Raji (cell line): ENCODE results near the gene CST7.

Source experiments
- POLR2A ChIP-seq: IDR thresholded peaks from 2 replicates; pipeline ENCODE4 v1.6.1; 2011; ENCODE audit warnings: low read depth, low read length, control low read depth; ENCODE audit not compliant: insufficient read depth

The CST7 gene

GRCh38 chr20:24943731-24944130 is 5.3 kb upstream of the CST7 start:
- no peak for TF ChIP-seq POLR2A

DNA sequence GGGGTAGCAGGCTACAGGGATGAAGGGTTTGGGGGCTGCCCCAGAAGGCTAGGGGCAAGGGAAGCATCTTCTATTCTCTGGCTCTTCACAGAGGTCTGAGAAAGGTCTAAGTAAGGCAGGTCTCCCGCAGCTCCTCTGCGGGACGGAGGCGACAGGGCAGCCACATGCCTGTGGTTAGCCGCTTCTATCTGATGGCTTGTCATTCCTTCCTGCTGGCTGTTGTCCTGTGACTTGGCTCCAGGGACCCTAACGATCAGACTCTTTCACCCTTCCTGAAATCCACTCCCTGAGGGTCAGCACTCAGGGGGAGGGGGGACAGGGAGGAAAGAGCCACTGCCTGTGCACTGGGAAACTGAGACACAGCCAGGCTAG is 673 bp downstream of the CST7 start:
- TF ChIP-seq POLR2A, result no peak

- TF ChIP-seq POLR2A, result no peak
These were observed 1.2 kb downstream of the CST7 start for GRCh38 chr20:24950128-24950835.

GRCh38 chr20:24950836-24951525 is 1.9 kb downstream of the CST7 start:
- no peak for TF ChIP-seq POLR2A

GRCh38 chr20:24951536-24952083 is 2.5 kb downstream of the CST7 start:
- TF ChIP-seq POLR2A, result no peak

DNA sequence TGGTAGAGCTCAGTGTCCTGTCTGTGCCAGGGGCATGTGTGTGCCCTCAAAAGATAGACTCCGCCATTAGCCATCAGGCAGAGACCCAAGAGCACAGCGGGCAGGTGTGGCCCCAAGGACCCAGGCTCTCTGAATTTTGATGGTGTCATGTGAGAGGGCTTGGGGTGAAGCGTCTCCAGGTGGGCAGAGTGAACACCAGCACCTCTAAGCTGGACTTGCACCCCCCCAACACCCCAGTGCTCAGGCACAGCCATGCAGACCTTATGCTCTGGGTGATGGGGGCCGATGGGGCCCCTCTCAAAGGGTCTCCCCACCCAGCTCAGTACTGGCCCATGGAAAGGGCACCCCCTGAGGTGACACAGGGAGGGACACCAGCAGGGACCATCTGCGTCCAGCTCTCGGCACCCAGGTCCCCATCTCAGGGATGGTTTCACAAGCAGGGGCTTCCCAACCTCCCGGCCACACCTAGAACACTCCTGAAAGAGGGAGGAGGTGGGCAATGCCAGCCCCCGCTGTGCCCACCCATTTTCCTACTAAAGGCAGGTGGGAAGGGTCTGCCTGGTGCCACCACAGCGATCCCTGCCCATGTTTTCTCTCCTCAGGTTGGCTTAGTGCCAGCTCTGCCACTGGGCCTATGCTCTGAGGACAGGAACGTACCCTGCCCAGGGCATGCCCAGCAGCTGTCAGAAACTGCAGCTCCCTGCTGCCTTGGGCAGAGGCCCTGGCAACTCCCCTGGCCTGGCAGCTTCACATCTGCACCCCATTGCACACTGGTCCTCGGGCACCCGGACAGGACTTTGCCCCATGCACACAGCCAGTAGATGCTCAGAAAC is 3.5 kb downstream of the CST7 start:
- TF ChIP-seq POLR2A, result no peak

DNA sequence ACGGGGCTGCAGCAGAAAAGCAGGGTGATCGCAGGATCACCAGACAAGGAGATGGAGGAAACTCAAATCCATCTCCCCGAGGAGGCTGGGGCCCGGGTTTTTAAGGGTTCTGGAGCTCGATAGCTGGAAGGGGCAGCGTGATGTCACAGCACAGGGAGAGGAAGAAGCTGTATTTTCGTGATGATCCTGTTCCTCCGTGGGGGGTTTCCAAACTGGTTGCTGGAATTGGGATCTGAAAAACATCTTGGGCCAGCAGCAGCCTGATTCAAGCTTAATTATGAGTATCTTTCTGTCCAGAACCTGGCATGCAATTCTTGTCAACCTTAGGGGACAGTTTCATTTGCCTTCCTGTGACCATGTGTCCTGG is 4.1 kb downstream of the CST7 start:
- no peak for TF ChIP-seq POLR2A

GRCh38 chr20:24953621-24954133 is 4.6 kb downstream of the CST7 start:
- TF ChIP-seq POLR2A, result no peak

- no peak for TF ChIP-seq POLR2A
These were observed 5.1 kb downstream of the CST7 start for GRCh38 chr20:24954151-24954550.

DNA sequence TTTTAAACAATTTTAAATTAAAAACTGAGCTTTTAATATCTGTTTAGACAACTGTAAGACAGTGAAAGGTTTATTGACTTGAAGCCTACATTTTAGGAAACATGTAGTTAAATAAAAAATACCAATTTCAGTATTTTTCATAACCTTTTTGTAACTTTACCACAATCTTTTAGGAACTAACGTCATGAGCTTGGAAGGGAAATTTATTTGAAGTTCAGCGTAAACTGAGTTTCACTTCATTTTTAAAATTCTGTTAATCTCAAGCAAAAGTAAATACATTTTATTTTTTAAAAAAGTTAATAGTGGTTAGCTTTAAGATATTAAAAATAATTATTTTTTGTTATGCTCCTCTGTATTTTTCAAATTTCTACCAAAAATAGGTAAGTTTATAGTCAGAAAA is 5.5 kb downstream of the CST7 start:
- no peak for TF ChIP-seq POLR2A

- no peak for TF ChIP-seq POLR2A
These were observed 6.0 kb downstream of the CST7 start for GRCh38 chr20:24955045-24955444.

DNA sequence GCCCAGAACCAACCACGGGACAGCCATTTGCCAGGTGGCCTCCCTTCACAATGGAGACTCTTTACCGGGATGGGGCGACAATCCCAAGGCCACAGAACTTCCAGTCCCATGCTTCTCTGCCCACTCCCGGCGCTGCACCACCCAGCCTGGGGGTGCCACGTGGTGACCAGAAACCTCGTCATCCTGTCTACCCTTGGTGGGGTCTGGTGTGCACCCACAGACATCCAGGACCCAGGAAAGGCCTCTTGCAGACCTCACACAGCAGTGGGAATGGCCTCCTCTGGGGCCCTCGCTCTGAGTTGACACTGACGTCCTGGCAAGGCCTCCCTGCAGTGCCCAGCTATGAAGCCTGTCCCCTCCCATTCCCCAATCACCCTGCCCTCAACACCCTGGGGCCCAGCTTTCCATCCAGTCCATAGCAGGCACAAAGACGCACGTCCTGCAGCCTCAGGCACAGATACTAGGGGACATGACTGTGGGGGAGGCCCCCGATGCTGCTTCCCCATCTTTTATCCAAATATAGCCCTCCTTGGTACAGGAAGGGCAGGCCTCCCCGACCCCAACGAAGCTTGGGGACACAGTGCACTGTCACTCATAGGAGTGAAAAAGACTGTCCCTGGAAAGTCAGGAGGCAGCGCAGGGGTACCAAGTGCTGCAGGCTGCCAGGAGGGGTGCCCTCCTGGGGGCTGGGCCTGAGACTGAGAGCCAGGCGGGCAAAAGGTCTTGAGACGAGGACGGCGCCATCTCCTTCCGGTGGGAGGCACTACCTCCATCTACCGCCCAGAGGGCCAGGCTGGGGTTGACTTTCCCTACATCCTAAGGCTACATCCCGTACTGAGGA is 7.2 kb downstream of the CST7 start:
- no peak for TF ChIP-seq POLR2A

DNA sequence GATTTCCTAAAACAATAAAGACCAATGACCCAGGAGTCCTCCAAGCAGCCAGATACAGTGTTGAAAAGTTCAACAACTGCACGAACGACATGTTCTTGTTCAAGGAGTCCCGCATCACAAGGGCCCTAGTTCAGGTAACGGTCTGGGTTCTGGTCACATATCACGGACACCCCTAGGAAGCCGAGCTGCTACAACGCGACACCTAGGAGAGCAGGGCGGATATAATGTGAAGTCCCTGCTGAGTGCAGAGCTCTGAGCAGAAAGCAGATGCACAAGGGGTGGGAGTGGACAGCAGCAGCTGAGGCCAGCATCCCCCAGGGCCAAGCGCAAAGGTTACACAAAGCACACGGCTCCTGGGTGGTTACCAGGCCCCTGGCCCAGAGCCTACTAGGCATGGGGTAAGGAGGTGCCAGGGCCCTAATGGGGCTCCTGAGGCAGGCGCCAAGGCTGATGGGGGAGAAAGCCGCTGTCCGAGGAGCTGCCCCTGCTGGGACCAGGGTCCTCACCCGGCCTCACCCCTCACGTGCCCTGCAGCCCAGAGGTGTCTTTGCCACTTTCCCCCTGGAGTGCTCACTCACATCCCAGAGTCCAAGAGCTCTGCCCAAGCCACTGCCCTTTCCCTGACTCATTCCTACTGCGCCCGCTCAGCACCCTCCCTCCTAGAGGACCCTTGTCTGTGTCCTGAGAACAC is 8.4 kb downstream of the CST7 start:
- TF ChIP-seq POLR2A, result no peak
